Inferior parietal cortex (tissue), 1 donor: ENCODE measurements around the gene MCCD1.
"Not testable (repeated sequence)": the region's sequence is repeated elsewhere in the genome, so short reads cannot be mapped to it uniquely, and the experiment has no call there.

ENCODE experiments used
- DNase-seq: peaks from one replicate; pipeline ENCODE4 v3.0.0-alpha.2; 2016; ENCODE audit errors: extremely low spot score

MCCD1 gene, protein sequence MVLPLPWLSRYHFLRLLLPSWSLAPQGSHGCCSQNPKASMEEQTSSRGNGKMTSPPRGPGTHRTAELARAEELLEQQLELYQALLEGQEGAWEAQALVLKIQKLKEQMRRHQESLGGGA

DNA sequence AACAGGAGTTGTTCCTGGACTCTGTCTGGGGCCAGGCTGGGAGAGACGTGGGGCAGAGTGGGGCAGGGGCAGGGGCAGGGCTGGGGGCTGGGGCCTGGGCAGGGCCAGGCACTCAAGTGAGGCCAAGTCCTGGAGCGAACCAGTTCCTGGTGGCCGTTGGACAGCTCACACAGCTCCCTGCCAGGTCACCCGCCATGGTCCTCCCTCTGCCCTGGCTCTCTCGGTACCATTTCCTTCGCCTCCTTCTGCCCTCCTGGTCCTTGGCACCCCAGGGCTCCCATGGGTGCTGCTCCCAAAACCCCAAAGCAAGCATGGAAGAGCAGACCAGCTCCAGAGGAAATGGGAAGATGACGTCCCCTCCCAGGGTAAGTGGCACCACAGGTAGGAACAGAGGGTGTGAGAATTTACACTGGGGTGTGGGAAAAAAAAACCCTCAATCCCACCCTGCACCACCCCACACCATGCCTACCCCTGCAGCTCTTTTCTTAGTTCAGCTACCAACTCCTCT, at the start of gene MCCD1:
TSS of gene MCCD1 (plus strand) at position 142 of the 508 bp plus-strand sequence. CDS start at position 195, 53 bp downstream.
- DNase-seq, result no peak

DNA sequence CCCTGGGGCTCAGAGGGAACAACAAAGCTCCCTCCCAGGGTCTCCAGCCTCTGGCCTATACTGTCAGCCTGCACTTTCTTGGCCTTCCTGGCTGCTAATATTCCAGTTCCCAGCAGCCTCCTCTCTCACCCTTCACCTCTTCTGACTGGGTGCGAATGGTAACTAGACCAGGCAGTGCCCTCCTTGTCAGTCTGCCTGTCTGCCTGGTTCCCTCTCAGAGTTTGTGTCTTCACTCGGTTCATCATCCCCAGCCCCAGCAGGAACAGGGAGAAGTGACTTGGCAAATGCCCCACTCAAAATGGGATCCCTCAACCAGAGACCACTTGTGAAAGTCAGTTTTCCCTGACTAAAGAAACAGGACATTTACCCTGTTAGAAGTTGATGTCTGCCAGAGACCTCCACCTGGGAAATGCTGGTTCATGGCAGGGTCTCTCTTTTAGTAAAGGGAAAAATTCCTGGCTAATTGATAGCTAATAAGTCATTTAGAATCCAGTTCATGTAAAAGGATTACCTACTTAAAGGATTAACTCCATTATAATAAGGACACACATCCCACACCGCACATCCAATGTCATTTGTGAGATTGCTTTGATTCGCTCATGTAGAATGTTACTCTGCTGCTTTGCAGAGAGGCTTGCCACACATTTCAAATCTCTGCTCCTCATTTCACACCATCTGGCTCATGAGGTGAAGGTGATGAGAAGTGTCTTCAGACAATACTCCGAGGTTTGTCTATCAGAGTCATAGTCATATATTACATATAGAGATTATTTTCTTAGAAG, 49.4 kb upstream of the MCCD1 start:
- no peak for DNase-seq

DNA sequence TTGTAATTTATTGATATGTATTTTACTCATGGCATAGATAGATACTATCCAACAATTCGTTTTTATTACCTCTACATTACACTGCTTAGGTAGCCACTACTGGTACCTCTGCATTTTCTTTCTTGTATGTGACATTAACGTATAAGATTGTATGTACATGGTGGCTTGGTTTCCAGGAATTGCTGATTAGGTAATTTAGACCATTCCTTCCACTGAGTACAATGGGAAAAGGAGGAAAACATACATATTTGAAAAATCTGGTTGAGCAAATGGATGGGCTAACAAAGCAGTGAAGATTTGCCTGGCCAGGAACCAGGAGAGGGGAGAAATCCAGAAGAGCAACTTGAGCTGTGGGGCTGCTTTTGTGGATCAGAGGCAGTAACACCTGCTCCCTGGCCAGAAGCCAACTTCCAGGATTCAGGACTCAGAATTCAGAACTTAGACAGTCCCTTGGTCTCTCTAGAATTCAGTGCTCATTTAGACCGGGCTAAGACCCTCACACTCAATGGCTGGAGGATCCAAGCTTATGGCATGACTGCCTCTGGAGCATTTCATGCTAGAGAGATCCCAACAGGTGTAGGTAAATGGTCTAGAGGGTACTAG, 48.7 kb upstream of the MCCD1 start:
- DNase-seq, result no peak

DNA sequence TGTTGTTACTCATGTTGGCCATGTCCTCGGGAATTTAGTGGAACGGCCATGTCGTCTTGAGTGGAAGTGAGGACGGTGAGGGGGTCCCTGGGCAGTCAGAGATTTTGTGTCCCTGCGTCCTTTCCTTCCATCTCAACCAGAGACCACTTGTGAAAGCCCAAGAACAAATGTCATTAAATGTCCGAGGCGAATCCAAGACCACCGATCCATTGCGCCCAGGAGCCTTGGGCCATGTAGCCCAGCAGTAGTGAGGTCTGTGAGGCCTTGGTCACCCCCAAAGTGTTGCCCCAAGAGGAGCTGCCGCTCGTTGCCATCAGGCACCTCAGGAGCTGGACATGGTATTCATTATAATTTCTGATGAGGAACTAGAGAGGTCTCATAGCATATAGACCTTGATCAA, 48.2 kb upstream of the MCCD1 start:
- DNase-seq, result no peak

DNA sequence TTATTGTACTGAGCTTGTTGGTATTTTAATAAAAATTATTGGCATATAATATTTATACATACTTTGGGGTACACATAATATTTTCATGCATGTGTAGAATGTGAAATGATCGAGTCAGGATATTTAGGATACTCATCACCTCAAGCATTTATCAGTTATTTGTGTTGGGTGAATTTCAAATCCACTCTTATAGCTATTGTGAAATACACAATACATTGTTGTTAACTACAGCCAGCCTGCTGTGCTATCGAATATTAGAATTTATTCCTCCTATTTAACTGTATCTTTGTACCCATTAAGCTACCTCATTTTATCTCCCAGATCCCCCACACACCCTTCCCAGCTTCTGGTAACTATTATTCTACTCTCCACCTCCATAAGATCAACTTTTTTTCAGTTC, 45.4 kb upstream of the MCCD1 start:
- DNase-seq, result no peak

DNA sequence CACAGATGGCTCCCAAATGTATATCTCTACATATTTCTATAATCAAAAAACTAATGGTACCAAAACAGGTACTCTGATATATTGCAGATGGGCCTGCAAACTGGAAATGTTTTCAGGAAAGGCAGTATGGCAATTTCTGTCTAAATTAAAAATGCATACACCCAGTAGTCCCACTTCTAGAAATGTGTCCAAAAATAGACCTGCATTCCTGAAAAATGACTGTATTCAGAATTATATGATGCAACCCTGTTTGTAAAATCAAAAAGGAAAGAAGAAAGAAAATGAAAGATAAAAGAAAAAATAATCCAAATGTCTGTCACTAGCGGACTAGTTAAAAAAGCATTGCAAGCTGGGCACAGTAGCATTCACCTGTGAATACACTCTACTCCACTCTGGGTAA, 43.7 kb upstream of the MCCD1 start:
- no peak for DNase-seq

DNA sequence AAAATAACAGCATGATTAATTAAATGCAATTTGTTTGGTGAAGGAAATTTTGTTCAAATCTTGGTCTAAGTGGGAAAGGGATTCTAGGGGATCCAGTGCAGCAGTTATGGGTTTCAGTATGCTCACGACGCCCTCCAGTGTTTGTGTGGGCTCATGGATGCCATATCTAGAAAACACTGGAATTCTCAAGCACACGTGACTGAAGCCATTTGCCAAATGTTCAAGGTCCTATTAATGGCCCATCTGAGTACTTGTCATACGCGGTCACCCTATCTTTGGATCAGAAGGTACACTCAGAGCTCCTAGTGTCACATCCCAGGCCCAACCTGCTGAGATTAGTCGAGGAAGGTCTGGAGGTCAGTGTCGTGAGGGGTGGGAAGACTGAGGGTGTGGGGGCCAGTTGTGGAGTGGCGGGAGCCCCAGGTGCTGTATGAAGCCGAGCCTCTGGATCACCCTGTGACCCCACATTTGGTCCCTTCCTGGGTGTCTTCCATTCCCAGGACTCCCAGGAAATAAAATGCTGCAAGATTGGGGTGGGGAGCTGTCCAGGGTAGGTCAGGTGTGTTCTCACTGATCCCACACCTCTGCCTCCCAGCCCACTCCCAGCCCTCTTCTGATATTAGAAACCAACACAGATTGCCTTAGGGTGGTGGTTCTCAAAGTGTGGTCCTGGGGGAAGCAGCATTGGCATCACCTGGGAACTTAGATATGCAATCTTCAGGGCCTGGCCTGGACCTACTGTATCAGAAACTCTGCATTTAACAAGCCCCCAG, 42.5 kb upstream of the MCCD1 start:
- DNase-seq, result not testable (repeated sequence)

DNA sequence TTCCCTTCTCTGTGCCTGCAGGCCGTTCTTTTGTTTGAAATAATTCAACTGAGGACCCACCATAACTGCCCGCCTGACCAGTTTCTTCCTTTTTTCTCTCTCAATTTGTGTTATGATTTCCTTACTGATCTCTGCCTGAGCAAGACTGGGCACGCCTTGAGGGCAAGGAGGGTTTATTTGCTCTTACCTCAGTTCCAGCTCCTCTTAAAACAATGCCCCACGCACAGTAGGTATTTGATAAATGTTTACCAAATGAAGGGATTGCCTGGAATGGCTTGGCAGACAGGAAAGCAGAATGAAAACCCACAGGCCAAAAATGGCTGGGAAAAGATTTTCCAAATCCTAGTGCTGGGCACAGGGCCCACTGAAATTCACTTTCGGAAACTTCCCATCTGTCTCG, 41.1 kb upstream of the MCCD1 start:
- not testable (repeated sequence) for DNase-seq

DNA sequence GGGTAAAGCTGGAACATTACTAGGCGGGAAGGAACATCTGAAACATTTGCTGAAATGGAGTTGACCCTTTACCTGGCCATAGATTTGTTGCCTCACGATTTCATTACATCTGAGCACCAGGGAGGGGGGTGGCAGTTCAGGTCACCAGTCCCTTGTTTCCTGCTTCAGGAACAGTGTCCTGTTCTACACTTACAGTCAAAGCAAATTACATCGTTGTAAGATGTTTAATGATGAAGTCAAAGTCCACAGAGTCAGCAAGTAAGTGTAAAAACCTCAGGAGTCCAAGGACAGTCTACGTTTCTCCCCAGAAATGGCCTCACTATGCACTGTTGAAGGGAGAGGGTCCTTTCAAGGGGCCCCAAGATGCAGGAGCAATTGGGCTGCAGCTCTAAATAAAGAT, 39.7 kb upstream of the MCCD1 start:
- DNase-seq, result no peak

DNA sequence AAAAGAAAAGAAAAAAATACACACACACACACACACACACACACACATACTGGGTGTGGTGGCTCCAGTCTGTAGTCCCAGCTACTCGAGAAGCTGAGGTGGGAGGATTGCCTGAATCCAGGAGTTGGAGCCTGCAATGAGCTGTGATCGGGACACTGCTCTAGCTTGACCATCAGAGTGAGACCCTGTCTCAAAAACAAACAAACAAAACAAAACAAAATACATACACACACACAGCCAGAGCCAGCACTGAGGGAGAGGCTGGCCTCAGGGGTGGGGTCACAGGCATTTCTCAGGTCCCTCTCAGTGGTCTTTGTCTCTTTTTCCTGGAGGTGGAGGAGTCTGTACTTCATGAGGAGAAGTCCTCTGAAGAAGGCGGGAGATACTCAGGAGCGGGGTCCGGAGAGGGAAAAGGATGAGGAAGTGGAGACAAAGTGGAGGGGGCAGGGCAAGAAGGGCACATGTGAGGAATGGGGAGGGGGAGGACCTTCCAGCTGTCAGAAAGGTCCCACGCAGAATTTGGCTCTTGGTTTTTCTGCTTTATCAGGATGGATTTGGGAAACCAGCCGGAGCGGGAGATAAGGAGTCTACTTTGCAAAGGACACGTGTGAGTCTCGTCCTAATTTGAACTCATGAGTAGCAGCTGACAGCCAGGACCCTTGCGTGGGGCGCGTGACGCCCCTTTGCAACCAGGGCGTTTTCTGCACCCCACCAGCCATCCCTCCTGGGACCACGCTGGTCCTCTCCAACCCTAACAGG, 38.5 kb upstream of the MCCD1 start:
- DNase-seq, result no peak

DNA sequence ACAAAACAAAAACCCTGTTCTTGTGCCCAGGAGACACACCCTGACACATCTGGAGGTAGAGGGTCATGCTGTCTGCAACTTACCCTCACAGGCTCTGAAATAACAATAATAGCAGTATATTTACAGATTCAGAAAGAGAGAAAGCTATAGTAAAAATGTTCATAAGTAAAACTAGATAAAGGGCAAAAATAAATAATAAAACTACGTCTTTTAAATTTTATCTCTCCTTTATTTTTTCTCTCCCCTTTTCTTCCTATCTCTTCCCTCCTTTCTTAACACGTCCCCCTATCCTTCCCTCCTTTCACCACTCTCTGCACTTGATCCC, 35.2 kb upstream of the MCCD1 start:
- DNase-seq, result not testable (repeated sequence)

DNA sequence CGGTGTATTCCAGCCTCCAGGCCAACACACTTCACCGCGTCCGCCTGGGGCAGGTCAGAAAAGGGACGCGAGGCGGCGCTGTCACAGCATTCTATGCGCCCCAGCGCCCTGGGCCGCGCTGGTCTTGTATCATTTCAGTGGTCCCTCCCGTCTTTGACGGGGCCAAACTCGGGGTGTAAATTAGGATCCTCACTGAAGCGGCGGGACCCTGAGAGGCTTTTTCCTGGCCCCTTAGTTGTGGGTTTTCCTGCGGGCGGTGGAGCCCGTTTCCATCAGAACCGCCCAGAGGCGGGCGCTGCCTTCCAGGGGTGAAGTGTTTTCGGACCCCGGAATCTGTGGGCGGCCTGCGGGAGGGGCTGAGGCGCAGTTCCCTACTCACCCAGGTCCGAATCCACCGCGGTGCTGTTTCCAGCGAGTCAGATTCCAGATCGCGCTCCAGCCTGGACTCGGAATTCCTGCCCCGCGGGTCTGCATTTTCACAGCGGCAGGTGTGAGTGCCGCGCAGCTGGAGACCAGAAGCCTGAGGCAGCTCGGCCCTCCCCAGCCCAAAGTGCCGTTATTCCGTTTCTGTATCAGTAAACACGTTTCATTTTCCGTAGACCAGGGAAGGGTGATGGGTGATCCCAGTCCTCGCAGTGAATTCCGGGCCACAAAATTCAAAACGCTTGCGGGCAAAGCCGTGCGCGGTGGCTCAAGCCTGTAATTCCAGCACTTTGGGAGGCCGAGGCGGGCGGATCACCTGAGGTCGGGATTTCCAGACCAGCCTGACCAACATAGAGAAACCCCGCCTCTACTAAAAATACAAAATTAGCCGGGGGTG, 34.7 kb upstream of the MCCD1 start:
- peak; percentile 69 for DNase-seq

DNA sequence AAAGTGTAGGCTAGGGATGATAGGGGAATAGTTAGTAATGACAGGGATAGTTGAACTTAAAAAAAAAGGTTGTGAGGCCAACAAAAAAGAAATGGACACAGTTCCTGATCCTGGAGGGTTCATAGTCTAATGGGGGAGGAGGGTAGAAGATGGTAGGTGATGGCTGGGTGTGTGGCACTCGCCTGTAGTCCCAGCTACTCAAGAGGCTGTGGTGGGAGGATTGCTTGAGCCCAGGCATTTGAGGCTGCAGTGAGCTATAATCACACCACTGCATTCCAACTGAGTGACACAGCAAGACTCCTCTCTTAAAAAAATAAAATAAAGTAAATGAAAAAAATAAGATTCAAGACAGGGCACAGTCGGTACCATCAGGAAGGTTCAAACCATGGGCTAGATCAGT, 33.2 kb upstream of the MCCD1 start:
- no peak for DNase-seq

DNA sequence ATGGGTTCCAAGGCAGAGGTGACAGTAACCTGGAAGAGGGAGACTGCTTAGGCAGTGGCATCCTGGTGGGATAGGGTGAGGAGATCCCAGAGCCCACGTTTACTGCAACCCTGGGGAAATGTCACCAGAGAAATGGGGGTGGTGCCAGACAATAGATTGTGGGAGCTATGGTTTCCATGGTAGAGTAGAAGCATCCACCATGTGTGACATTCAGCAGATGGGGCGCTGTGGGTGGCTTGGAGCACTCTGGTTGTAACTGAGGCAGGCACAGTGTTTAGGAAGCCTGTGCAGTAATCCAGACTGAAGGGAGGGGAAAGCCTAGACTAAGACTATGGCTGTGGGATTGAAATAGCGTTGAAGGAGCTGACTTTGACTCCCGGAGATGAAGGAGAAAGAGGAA, 31.9 kb upstream of the MCCD1 start:
- DNase-seq, result not testable (repeated sequence)

DNA sequence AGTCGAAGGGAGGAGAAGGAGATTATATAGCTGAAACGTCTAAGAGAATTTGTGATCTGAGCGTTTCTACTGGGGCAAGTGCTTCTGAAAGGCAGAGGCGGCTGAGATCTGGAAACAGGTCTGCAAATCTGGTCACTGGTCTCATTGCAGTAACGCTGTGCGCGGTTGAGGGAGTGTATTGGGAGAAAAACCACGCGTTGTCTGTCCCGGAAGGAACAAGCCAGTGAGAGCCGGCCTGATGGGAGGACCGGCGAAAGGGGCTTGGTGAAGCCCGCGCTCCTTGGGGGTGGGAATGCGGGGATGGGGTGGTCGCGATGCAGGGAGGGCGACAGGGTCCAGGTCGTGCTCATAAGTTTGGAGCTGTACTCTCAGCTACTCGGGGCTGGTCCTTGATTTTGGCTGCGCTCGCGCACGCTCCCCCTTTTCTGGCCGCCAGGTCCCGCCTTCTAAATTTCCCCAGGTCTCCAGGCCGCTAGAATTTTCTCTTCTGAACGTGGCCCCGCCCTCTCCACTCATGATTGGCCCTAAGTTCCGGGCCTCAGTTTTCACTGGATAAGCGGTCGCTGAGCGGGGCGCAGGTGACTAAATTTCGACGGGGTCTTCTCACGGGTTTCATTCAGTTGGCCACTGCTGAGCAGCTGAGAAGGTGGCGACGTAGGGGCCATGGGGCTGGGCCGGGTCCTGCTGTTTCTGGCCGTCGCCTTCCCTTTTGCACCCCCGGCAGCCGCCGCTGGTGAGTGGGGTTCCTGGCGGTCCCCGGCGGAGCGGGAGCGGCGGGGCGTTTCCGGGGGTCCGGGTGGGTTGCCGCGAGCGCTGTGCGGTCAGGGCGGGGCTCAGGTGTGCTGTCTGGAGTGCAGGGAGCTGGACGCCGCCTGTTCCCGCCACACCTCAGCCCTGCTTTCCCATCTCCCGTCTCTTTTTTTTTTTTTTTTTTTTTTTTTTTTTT, 31.0 kb upstream of the MCCD1 start, which contains the start of gene MICB:
TSS of gene MICB (plus strand) at position 615 of the 946 bp plus-strand sequence. CDS start at position 664, 49 bp downstream.
- DNase-seq, result peak; percentile 59

DNA sequence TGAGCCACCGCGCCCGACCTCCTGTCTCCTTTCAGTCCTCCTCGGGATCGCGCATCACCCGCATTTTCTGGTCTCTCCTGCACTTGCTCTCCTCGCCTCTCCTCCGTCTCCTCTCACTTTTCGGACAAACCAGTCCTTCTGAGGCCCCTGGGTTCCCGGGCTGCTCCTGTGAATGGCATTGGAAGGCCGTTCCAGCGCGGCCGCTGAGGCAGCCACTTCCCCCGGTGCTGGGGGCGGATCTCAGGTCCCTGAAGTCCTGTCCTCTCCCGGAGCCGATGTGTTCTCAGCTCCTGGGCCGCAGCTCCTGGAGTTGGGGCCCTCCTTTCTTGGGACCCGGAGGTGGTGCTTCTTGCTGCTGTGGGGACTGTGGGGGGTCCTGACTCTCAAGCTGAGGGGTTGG, 30.0 kb upstream of the MCCD1 start:
- DNase-seq, result no peak

DNA sequence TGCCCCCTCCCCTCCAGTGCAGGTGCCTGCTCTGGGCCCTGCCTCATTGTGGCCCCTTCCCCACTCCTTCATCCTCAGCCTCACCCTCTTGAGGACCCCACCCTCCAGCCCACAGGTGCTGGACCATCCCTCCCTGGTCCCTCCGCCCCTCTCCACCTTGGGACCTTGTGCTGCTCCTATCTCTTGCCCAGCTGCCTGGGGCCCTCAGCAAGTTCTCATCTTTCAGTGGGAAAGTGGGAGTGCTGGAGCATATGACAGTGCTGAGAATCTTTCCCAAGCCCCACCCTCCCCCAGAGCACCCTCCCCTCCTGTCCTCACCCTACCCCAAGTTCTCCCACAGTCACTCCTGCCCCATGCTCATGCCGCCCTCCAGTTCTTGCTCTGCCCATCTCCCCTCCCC, 29.1 kb upstream of the MCCD1 start:
- not testable (repeated sequence) for DNase-seq

DNA sequence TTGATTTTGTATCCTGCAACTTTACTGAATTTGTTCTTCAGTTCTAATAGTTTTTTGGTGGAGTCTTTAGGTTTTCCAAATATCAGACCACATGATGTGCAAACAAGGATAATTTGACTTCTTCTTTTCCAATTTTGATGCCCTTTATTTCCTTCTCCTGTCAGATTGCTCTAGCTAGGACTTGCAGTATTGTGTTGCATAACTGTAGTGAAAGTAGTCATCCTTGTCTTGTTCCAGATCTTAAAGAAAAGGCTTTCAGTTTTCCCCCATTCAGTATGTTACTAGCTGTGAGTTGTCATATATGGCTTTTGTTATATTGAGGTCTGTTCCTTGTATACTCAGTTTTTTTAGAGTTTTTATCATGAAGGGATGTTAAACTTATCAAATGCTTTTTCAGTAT, 26.2 kb upstream of the MCCD1 start:
- no peak for DNase-seq

DNA sequence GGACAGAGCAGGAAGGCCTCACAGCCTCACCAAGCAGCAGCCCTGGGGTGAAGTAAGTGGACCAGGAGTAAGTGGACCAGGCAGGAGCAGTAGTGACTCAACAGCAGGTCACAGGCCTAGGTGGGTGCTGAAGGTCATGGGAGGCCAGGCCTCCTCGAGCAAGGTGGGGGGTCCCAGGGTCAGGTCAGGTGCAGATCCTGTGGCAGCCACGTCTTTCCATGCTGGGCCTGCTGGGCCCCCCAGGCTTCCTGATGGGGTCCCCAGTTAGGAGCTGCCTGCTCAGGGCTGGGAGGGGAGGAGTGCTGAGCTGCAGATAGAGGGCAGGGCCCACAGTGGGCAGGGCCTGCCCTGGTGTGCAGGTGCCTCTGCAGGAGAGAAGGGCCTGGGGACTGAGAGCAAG, 19.7 kb upstream of the MCCD1 start:
- not testable (repeated sequence) for DNase-seq
